WTC11 (cell line): ENCODE measurements around the gene PCLAF. TPM values are rescaled to one million over a fixed set of nuclear protein-coding genes. Genes with fewer than 3 reads are reported as not detected.

Experiments used
- ATAC-seq: fragments of 200-7000 bp; cut with Tn5 transposase; 2 replicates; pipeline ENCODE4 v1.10.0; 2021; ENCODE audit warnings: mild to moderate bottlenecking, moderate library complexity
- CTCF ChIA-PET: fragments of 300-600 bp; sonication (Branson Sonifier 250); formaldehyde crosslinking; loops from one replicate; lab custom pipeline; 2021; ENCODE audit warnings: antibody characterized with exemption; lab: Charles Lee
- POLR2A ChIA-PET: fragments of 350-600 bp; sonication (Branson Sonifier 250); formaldehyde crosslinking; loops from one replicate; lab custom pipeline; 2021; ENCODE audit warnings: antibody characterized with exemption; lab: Charles Lee
- DNase-seq: peaks from one replicate; pipeline ENCODE4 v3.0.0; 2021; ENCODE audit warnings: low spot score
- H3K27ac Mint-ChIP-seq: 2 replicates; pipeline ENCODE4 v1.8.0; 2021; ENCODE audit warnings: mixed read lengths
- H3K27me3 Mint-ChIP-seq: 2 replicates; pipeline ENCODE4 v1.8.0; 2021; ENCODE audit warnings: low read depth, mild to moderate bottlenecking, moderate library complexity, mixed read lengths
- H3K36me3 Mint-ChIP-seq: 2 replicates; pipeline ENCODE4 v1.8.0; 2021; ENCODE audit warnings: mixed read lengths
- H3K4me1 Mint-ChIP-seq: 2 replicates; pipeline ENCODE4 v1.8.0; 2022; ENCODE audit warnings: mixed read lengths
- H3K4me3 Mint-ChIP-seq: 2 replicates; pipeline ENCODE4 v1.8.0; 2021; ENCODE audit warnings: mild to moderate bottlenecking, moderate library complexity, mixed read lengths
- H3K9me3 Mint-ChIP-seq: 2 replicates; pipeline ENCODE4 v1.8.0; 2021; ENCODE audit warnings: mixed read lengths
- ATF2 ChIP-seq: sonication (generic); formaldehyde crosslinking; IDR thresholded peaks from 2 replicates; pipeline ENCODE4 v1.8.1; 2022; ENCODE audit warnings: low read depth, missing genetic modification reagents, borderline replicate concordance
- CBFB ChIP-seq: sonication (generic); formaldehyde crosslinking; IDR thresholded peaks from 2 replicates; pipeline ENCODE4 v1.8.1; 2022; ENCODE audit warnings: mild to moderate bottlenecking, low read depth, missing genetic modification reagents
- CTCF ChIP-seq: fragments of 200-600 bp; IDR thresholded peaks from 2 replicates; pipeline ENCODE4 v1.8.0; 2022; ENCODE audit warnings: antibody characterized with exemption
- FOXJ3 ChIP-seq: sonication (generic); formaldehyde crosslinking; IDR thresholded peaks from 2 replicates; pipeline ENCODE4 v1.9.0; 2021; ENCODE audit warnings: missing genetic modification reagents, mild to moderate bottlenecking, borderline replicate concordance
- FOXK1 ChIP-seq: sonication (generic); formaldehyde crosslinking; IDR thresholded peaks from 2 replicates; pipeline ENCODE4 v1.8.0; 2022; ENCODE audit warnings: mild to moderate bottlenecking, moderate library complexity, missing genetic modification reagents
- FOXP1 ChIP-seq: sonication (generic); formaldehyde crosslinking; IDR thresholded peaks from 2 replicates; pipeline ENCODE4 v1.8.0; 2022; ENCODE audit warnings: missing genetic modification reagents, mild to moderate bottlenecking, moderate library complexity, borderline replicate concordance
- FOXP4 ChIP-seq: sonication (generic); formaldehyde crosslinking; IDR thresholded peaks from 2 replicates; pipeline ENCODE4 v1.8.0; 2022; ENCODE audit warnings: mild to moderate bottlenecking, missing genetic modification reagents
- JUN ChIP-seq: sonication (generic); formaldehyde crosslinking; IDR thresholded peaks from 2 replicates; pipeline ENCODE4 v1.8.0; 2023; ENCODE audit warnings: mild to moderate bottlenecking, missing genetic modification reagents
- MYBL2 ChIP-seq: sonication (generic); formaldehyde crosslinking; IDR thresholded peaks from 2 replicates; pipeline ENCODE4 v1.8.1; 2023; ENCODE audit warnings: mild to moderate bottlenecking, moderate library complexity, missing genetic modification reagents
- OVOL2 ChIP-seq: fragments of 250-450 bp; sonication (Bioruptor Pico); IDR thresholded peaks from 2 replicates; pipeline ENCODE4 v1.9.0; 2021; ENCODE audit warnings: mild to moderate bottlenecking, borderline replicate concordance
- TEAD4 ChIP-seq: sonication (generic); formaldehyde crosslinking; IDR thresholded peaks from 2 replicates; pipeline ENCODE4 v1.8.0; 2022; ENCODE audit warnings: mild to moderate bottlenecking, missing genetic modification reagents
- TP53 ChIP-seq: sonication (generic); formaldehyde crosslinking; IDR thresholded peaks from 2 replicates; pipeline ENCODE4 v1.8.1; 2023; ENCODE audit warnings: mild to moderate bottlenecking, missing genetic modification reagents
- USF1 ChIP-seq: sonication (generic); formaldehyde crosslinking; IDR thresholded peaks from 2 replicates; pipeline ENCODE4 v1.8.0; 2022; ENCODE audit warnings: mild to moderate bottlenecking, missing genetic modification reagents
- USF2 ChIP-seq: sonication (generic); formaldehyde crosslinking; IDR thresholded peaks from 2 replicates; pipeline ENCODE4 v1.8.1; 2023; ENCODE audit warnings: mild to moderate bottlenecking, missing genetic modification reagents, moderate library complexity
- ZBTB21 ChIP-seq: sonication (generic); formaldehyde crosslinking; IDR thresholded peaks from 2 replicates; pipeline ENCODE4 v1.8.1; 2023; ENCODE audit warnings: mild to moderate bottlenecking, missing genetic modification reagents, borderline replicate concordance
- ZMAT4 ChIP-seq: fragments of 250-450 bp; sonication (Bioruptor Pico); IDR thresholded peaks from 2 replicates; pipeline ENCODE4 v1.9.0; 2021; ENCODE audit warnings: mild to moderate bottlenecking
- ZNF121 ChIP-seq: sonication (generic); formaldehyde crosslinking; IDR thresholded peaks from 2 replicates; pipeline ENCODE4 v1.8.0; 2023; ENCODE audit warnings: missing genetic modification reagents
- ZNF317 ChIP-seq: sonication (generic); formaldehyde crosslinking; IDR thresholded peaks from 2 replicates; pipeline ENCODE4 v1.8.1; 2023; ENCODE audit warnings: low read depth, mild to moderate bottlenecking, moderate library complexity, missing genetic modification reagents, borderline replicate concordance
- ZNF671 ChIP-seq: fragments of 250-450 bp; sonication (Bioruptor Pico); IDR thresholded peaks from 2 replicates; pipeline ENCODE4 v1.8.0; 2021; ENCODE audit warnings: mild to moderate bottlenecking
- total RNA-seq: library from RNA; stranded (reverse); gene quantifications from 3 replicates; pipeline ENCODE4 v1.2.3, GENCODE V29; 2021
- TF ChIP-seq, protein P1 (sequence below): sonication (generic); formaldehyde crosslinking; IDR thresholded peaks from 2 replicates; pipeline ENCODE4 v1.8.0; 2023; ENCODE audit warnings: missing genetic modification reagents, mild to moderate bottlenecking, borderline replicate concordance
- TF ChIP-seq, protein P2 (sequence below): sonication (generic); formaldehyde crosslinking; IDR thresholded peaks from 2 replicates; pipeline ENCODE4 v1.8.1; 2022; ENCODE audit warnings: missing genetic modification reagents, borderline replicate concordance

PCLAF gene
- total RNA-seq, 1 experiment from 2014 or later, result 27.2 TPM

DNA sequence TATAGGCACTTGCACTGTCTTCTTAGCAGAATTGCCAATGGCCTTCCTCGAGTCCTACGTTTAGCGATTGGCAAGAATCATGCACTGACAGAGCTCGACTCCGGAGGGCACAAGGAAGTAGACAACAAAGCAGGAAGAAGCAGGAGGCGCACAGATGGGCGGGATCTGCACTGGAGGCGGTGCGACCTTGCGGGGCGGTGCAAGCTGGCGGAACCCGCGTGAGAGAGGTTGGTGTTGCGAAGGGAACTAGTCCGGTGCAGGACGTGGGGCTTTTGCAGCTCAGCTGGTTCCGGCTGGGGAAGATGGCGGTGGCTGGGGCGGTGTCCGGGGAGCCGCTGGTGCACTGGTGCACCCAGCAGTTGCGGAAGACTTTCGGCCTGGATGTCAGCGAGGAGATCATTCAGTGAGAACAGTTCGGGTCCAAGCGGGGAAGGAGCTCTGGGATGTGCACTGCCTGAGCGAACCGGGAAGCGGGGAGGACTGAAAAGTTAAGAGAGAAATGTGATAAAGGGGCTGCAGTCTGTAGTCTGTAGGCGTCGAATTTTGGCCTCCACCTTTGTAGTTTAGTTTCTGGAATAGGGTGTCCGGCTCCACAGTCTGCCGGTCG lies 6.4 kb upstream of the PCLAF start, which contains the start of gene TRIP4:
Gene TRIP4 (plus strand): TSS at position 275 of the 607 bp plus-strand sequence. CDS start 28 bp downstream, at position 303.
- H3K4me1 Mint-ChIP-seq, result 0 out of 2 replicates have a peak, but pooled peaks cover 3% of the 10 kb centered on the region
- peak; percentile 96 for DNase-seq
- H3K4me3 Mint-ChIP-seq, result peak within 1 kb of the TSS; percentile 97
- peak; percentile 99 for ATAC-seq
- H3K36me3 Mint-ChIP-seq, result no peaks in the 10 kb centered on the region
- H3K27me3 Mint-ChIP-seq, result peaks cover 37% of the 10 kb centered on the region
- ChIA-PET POLR2A (interaction anchor here (0.6 to 1.7 kb wide), 5 partner anchors 11 to 72 kb away, joined by 3 to 6 read pairs (median 4); no protein-coding TSS in a partner anchor), CTCF (interaction anchor here (0.6 to 1.5 kb wide), 10 partner anchors 11 to 313 kb away, joined by 3 to 6 read pairs (median 3); partner anchors contain the start of genes CSNK1G1 and PPIB)
- no peaks in the 10 kb centered on the region for H3K9me3 Mint-ChIP-seq
- H3K27ac Mint-ChIP-seq, result peak within 1 kb of the TSS; percentile 95
- no peak for TF ChIP-seq CTCF
- no peak for TF ChIP-seq OVOL2 (CRISPR knock-in tag)
- 0 out of 2 replicates have a peak, but pooled peaks have one; percentile 27 for TF ChIP-seq TEAD4 (CRISPR knock-in tag)
- TF ChIP-seq FOXP4, result peak; percentile 94
- peak; percentile 36; the same call in 1 of the 2 replicates for TF ChIP-seq TP53
- no peak for TF ChIP-seq FOXJ3 (CRISPR knock-in tag)
- peak; percentile 64; the same call in 1 of the 2 replicates for TF ChIP-seq ZNF671
- TF ChIP-seq, protein P1, sequence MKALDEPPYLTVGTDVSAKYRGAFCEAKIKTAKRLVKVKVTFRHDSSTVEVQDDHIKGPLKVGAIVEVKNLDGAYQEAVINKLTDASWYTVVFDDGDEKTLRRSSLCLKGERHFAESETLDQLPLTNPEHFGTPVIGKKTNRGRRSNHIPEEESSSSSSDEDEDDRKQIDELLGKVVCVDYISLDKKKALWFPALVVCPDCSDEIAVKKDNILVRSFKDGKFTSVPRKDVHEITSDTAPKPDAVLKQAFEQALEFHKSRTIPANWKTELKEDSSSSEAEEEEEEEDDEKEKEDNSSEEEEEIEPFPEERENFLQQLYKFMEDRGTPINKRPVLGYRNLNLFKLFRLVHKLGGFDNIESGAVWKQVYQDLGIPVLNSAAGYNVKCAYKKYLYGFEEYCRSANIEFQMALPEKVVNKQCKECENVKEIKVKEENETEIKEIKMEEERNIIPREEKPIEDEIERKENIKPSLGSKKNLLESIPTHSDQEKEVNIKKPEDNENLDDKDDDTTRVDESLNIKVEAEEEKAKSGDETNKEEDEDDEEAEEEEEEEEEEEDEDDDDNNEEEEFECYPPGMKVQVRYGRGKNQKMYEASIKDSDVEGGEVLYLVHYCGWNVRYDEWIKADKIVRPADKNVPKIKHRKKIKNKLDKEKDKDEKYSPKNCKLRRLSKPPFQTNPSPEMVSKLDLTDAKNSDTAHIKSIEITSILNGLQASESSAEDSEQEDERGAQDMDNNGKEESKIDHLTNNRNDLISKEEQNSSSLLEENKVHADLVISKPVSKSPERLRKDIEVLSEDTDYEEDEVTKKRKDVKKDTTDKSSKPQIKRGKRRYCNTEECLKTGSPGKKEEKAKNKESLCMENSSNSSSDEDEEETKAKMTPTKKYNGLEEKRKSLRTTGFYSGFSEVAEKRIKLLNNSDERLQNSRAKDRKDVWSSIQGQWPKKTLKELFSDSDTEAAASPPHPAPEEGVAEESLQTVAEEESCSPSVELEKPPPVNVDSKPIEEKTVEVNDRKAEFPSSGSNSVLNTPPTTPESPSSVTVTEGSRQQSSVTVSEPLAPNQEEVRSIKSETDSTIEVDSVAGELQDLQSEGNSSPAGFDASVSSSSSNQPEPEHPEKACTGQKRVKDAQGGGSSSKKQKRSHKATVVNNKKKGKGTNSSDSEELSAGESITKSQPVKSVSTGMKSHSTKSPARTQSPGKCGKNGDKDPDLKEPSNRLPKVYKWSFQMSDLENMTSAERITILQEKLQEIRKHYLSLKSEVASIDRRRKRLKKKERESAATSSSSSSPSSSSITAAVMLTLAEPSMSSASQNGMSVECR (CRISPR knock-in tag), result peak; percentile 94
- no peak; the same call in 1 of the 2 replicates for TF ChIP-seq ATF2 (CRISPR knock-in tag)
- TF ChIP-seq JUN (CRISPR knock-in tag), result peak; percentile 69; the same call in 1 of the 2 replicates
- TF ChIP-seq ZNF317, result no peak
- peak; percentile 94 for TF ChIP-seq FOXP1 (CRISPR knock-in tag)
- TF ChIP-seq ZBTB21, result peak; percentile 89
- TF ChIP-seq MYBL2, result peak; percentile 72; the same call in 1 of the 2 replicates
- TF ChIP-seq USF2 (CRISPR knock-in tag), result peak; percentile 76
- peak; percentile 95 for TF ChIP-seq CBFB (CRISPR knock-in tag)
- no peak for TF ChIP-seq ZNF121
- TF ChIP-seq ZMAT4 (CRISPR knock-in tag), result no peak
- TF ChIP-seq USF1 (CRISPR knock-in tag), result peak; percentile 79
- peak; percentile 98 for TF ChIP-seq FOXK1 (CRISPR knock-in tag)
- TF ChIP-seq, protein P2, sequence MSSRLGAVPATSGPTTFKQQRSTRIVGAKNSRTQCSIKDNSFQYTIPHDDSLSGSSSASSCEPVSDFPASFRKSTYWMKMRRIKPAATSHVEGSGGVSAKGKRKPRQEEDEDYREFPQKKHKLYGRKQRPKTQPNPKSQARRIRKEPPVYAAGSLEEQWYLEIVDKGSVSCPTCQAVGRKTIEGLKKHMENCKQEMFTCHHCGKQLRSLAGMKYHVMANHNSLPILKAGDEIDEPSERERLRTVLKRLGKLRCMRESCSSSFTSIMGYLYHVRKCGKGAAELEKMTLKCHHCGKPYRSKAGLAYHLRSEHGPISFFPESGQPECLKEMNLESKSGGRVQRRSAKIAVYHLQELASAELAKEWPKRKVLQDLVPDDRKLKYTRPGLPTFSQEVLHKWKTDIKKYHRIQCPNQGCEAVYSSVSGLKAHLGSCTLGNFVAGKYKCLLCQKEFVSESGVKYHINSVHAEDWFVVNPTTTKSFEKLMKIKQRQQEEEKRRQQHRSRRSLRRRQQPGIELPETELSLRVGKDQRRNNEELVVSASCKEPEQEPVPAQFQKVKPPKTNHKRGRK (CRISPR knock-in tag), result no peak
